RWPE2 (cell line): ENCODE data around the gene STRN.
"Not testable (repeated sequence)": the region's sequence is repeated elsewhere in the genome, so short reads cannot be mapped to it uniquely, and the experiment has no call there.

Source experiments
- ATAC-seq: fragments of 200-7000 bp; cut with Tn5 transposase; 3 replicates; pipeline ENCODE4 v1.9.1; 2021; ENCODE audit warnings: low read depth
- DNase-seq: peaks from one replicate; pipeline ENCODE4 v3.0.0-alpha.2; 2020; ENCODE audit warnings: low spot score
- H3K27ac ChIP-seq: fragments of 450-650 bp; 2 replicates; pipeline ENCODE4 v1.5.1; 2017; ENCODE audit warnings: mild to moderate bottlenecking; ENCODE audit not compliant: poor library complexity, severe bottlenecking
- H3K27me3 ChIP-seq: fragments of 250-450 bp; sonication (Bioruptor Pico); 2 replicates; pipeline ENCODE4 v1.5.1; 2021; ENCODE audit warnings: mild to moderate bottlenecking, moderate library complexity; ENCODE audit not compliant: insufficient read depth, poor library complexity, severe bottlenecking
- H3K36me3 ChIP-seq: fragments of 250-450 bp; sonication (Bioruptor Pico); 2 replicates; pipeline ENCODE4 v1.5.1; 2020; ENCODE audit warnings: low read depth, mild to moderate bottlenecking, moderate library complexity
- H3K4me1 ChIP-seq: fragments of 250-450 bp; sonication (Bioruptor Pico); 2 replicates; pipeline ENCODE4 v1.5.1; 2021; ENCODE audit warnings: mild to moderate bottlenecking, moderate library complexity; ENCODE audit not compliant: insufficient read depth, poor library complexity, severe bottlenecking
- H3K4me3 ChIP-seq: fragments of 250-450 bp; sonication (Bioruptor Pico); 2 replicates; pipeline ENCODE4 v1.5.1; 2021; ENCODE audit warnings: mild to moderate bottlenecking, moderate library complexity; ENCODE audit not compliant: severe bottlenecking
- H3K9me3 ChIP-seq: fragments of 250-450 bp; sonication (Bioruptor Pico); 2 replicates; pipeline ENCODE4 v1.5.1; 2021; ENCODE audit warnings: mild to moderate bottlenecking, moderate library complexity; ENCODE audit not compliant: severe bottlenecking
- TF ChIP-seq, protein P1 (sequence below): fragments of 450-650 bp; IDR thresholded peaks from one replicate; pipeline ENCODE4 v1.5.1; 2017; ENCODE audit warnings: mild to moderate bottlenecking, moderate library complexity; ENCODE audit not compliant: poor library complexity, severe bottlenecking

The STRN gene

DNA sequence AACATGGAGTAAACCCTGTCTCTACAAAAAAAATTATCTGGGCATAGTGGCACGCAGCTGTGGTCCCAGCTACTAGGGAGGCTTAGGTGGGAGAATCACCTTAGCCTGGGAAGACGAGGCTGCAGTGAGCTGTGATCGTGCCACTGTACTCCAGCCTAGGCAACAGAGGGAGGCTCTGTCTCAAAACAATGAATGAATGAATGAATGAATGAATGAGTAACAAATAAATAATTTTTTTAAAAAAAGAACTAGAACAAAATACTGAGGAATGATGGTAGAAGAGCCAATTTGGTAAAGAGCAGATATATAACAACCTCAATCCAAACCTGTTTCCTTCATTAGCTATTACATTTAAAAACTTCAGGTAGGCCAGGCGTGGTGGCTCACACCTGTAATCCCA, 60.1 kb downstream of the STRN start:
- Histone ChIP-seq H3K27ac (no peak overlapping the region), H3K4me1 (no peaks in the 10 kb centered on the region), H3K9me3 (no peaks in the 10 kb centered on the region), H3K36me3 (peaks cover 27% of the 10 kb centered on the region), H3K27me3 (no peaks in the 10 kb centered on the region), H3K4me3 (no peak overlapping the region)
- TF ChIP-seq, protein P1, sequence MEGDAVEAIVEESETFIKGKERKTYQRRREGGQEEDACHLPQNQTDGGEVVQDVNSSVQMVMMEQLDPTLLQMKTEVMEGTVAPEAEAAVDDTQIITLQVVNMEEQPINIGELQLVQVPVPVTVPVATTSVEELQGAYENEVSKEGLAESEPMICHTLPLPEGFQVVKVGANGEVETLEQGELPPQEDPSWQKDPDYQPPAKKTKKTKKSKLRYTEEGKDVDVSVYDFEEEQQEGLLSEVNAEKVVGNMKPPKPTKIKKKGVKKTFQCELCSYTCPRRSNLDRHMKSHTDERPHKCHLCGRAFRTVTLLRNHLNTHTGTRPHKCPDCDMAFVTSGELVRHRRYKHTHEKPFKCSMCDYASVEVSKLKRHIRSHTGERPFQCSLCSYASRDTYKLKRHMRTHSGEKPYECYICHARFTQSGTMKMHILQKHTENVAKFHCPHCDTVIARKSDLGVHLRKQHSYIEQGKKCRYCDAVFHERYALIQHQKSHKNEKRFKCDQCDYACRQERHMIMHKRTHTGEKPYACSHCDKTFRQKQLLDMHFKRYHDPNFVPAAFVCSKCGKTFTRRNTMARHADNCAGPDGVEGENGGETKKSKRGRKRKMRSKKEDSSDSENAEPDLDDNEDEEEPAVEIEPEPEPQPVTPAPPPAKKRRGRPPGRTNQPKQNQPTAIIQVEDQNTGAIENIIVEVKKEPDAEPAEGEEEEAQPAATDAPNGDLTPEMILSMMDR = no peak
- no peak for ATAC-seq
- no peak for DNase-seq

DNA sequence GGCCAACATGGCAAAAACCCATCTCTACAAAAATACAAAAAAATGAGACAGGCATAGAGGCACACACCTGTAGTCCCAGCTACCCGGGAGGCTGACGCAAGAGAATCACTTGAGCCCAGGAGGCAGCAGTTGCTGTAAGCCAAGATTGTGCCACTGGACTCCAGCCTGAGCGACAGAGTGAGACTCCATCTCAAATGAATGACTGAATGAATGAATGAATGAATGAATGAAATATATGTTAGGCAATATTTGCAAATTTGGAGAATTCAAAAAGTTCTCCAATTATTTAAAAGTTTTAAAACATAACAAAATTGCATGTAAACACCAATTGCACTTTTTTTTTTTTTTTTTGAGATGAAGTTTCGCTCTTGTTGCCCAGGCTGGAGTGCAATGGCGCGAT, 61.7 kb downstream of the STRN start:
- TF ChIP-seq, protein P1 = no peak
- H3K4me1 ChIP-seq = no peaks in the 10 kb centered on the region
- H3K27me3 ChIP-seq = no peaks in the 10 kb centered on the region
- no peak for DNase-seq
- no peak overlapping the region for H3K4me3 ChIP-seq
- H3K9me3 ChIP-seq = no peaks in the 10 kb centered on the region
- H3K36me3 ChIP-seq = peaks cover 20% of the 10 kb centered on the region
- no peak for ATAC-seq
- H3K27ac ChIP-seq = no peak overlapping the region

DNA sequence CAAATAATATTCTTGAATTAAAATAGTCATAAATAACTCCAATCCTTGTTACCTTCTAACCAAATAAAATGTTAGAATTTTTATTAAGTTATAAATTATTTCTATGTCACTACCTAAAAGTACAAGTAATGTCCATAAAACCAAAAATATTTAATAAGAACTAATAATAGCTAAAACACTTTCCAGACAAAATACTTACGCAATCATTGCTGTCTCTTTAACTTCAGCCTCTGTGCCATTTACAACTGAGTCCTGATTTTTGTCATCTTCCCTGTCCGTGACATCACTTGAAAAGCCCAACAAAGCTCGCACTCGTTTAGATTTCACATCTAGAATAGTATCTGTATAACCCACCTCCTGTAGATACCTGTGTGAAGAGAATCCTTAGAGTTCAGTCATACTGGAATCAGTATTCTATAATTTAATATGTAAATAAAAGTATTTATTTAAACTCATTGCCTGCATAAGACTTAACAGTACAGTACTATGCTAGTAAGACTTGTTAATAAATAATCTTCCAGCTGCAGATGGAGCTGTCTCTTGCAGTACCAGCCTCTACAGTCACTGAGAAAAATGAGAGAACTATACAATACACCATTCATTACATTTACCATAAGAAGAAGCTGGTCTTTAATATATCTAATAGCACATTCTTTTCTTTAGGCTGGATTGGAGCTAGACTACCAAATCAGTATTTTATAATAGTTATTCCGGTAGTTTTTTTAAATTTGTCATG, 63.8 kb downstream of the STRN start:
- H3K36me3 ChIP-seq = peaks cover 20% of the 10 kb centered on the region
- H3K27ac ChIP-seq = no peak overlapping the region
- H3K9me3 ChIP-seq = no peaks in the 10 kb centered on the region
- TF ChIP-seq, protein P1 = no peak
- no peak for DNase-seq
- no peak overlapping the region for H3K4me3 ChIP-seq
- no peaks in the 10 kb centered on the region for H3K27me3 ChIP-seq
- no peak for ATAC-seq
- H3K4me1 ChIP-seq = no peaks in the 10 kb centered on the region

DNA sequence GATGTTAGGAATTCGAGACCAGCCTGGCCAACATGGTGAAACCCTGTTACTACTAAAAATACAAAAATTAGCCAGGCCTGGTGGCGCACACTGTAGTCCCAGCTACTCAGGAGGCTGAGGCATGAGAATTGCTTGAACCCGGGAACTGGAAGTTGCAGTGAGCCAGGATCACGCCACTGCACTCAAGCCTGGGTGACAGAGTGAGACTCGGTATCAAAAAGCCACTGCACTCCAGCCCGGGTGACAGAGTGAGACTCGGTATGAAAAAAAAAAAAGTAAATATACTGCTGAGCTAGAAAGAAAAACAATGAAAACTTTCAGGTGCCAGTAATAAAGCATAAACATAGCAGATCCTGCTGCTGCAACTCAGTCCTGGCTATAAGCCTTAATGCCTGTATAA, 73.5 kb downstream of the STRN start:
- DNase-seq (no peak), ATAC-seq (no peak)
- no peak overlapping the region for H3K4me3 ChIP-seq
- H3K4me1 ChIP-seq = peaks cover 9% of the 10 kb centered on the region
- no peaks in the 10 kb centered on the region for H3K9me3 ChIP-seq
- TF ChIP-seq, protein P1 = no peak
- no peaks in the 10 kb centered on the region for H3K27me3 ChIP-seq
- no peak overlapping the region for H3K27ac ChIP-seq
- H3K36me3 ChIP-seq = peaks cover 16% of the 10 kb centered on the region

DNA sequence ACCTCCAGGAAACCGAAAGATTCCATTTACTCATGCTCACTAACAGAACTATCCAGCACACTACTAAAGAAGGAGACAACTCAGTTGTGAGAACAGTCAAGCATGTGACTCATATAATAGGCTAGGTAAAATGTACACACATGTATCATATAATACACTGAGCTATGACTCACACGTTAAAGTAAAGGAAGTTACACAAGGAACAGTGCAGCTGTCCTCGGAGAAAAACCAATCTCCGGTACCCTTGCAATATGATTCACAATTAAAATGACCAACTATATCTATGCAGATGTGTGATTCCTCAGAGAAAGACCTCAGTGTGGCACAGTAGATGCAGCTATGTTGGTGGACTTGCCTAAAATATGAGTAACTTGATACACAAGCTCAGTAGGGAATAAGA, 76.5 kb downstream of the STRN start:
- no peaks in the 10 kb centered on the region for H3K9me3 ChIP-seq
- ATAC-seq (peak; percentile 99), DNase-seq (no peak)
- peaks cover 9% of the 10 kb centered on the region for H3K4me1 ChIP-seq
- H3K27ac ChIP-seq = peak overlapping the region; percentile 85
- H3K27me3 ChIP-seq = no peaks in the 10 kb centered on the region
- TF ChIP-seq, protein P1 = no peak
- peaks cover 37% of the 10 kb centered on the region for H3K36me3 ChIP-seq
- no peak overlapping the region for H3K4me3 ChIP-seq

DNA sequence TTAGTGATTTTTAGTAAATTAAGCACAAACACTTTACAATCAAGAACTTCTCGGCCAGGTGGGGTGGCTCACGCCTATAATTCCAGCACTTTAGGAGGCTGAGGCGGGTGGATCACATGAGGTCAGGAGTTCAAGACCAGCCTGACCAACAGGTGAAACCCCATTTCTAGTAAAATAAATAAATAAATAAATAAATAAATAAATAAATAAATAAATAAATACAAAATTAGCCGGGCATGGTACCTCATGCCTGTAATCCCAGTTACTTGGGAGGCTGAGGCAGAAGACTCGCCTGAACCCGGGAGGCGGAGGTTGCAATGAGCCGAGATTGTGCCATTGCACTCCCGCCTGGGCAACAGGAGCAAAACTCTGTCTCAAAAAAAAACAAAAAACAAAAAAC, 79.2 kb downstream of the STRN start:
- not testable (repeated sequence) for H3K4me3 ChIP-seq, H3K4me1 ChIP-seq, DNase-seq, ATAC-seq, H3K27ac ChIP-seq, H3K27me3 ChIP-seq, H3K9me3 ChIP-seq
- peaks cover 50% of the 10 kb centered on the region for H3K36me3 ChIP-seq
